HFFc6 (cell line): ENCODE results near the gene PXT1. TPM values are rescaled to one million over a fixed set of nuclear protein-coding genes. Genes with fewer than 3 reads are reported as not detected.

Experiments used
- DNase-seq: peaks from one replicate; pipeline ENCODE4 v3.0.0-alpha.2; 2018
- H3K27ac Mint-ChIP-seq: 2 replicates; pipeline ENCODE4 v1.8.0; 2020; ENCODE audit warnings: mild to moderate bottlenecking, mixed read lengths
- H3K27me3 Mint-ChIP-seq: 2 replicates; pipeline ENCODE4 v1.8.0; 2021; ENCODE audit warnings: mild to moderate bottlenecking, moderate library complexity, mixed read lengths; ENCODE audit not compliant: insufficient read depth
- H3K36me3 Mint-ChIP-seq: 2 replicates; pipeline ENCODE4 v1.8.0; 2021; ENCODE audit warnings: low read depth, mixed read lengths
- H3K4me1 Mint-ChIP-seq: 2 replicates; pipeline ENCODE4 v1.8.0; 2020; ENCODE audit warnings: low read depth, mixed read lengths
- H3K4me3 Mint-ChIP-seq: 2 replicates; pipeline ENCODE4 v1.8.0; 2020; ENCODE audit warnings: mild to moderate bottlenecking, moderate library complexity, mixed read lengths
- H3K9me3 Mint-ChIP-seq: 2 replicates; pipeline ENCODE4 v1.8.0; 2020; ENCODE audit warnings: mild to moderate bottlenecking, mixed read lengths
- CTCF ChIP-seq: fragments of 200-600 bp; sonication (generic); IDR thresholded peaks from 2 replicates; pipeline ENCODE4 v1.5.0; 2021; ENCODE audit warnings: antibody characterized with exemption, mild to moderate bottlenecking
- total RNA-seq, 6 experiments: library from RNA; stranded (reverse); fragmentation: NEBNext Ultra II Directional; extraction: Animal tissue kit (Norgen Biotek cat#: 25700); gene quantifications; 2 replicates in 1 of 6; 3 replicates in 5 of 6; pipeline ENCODE4 v1.2.3, GENCODE V29; 2021

PXT1 gene
- total RNA-seq, 6 experiments from 2014 or later = 0.09 to 0.12 (median 0.09) TPM; not detected in 3

- no peak for DNase-seq
- no peaks in the 10 kb centered on the region; the same call in 1 of the 2 replicates for H3K36me3 Mint-ChIP-seq
- H3K27ac Mint-ChIP-seq = no peak overlapping the region
- H3K4me1 Mint-ChIP-seq = peaks cover 23% of the 10 kb centered on the region
- no peak; the same call in 1 of the 2 replicates for TF ChIP-seq CTCF
- no peak overlapping the region for H3K4me3 Mint-ChIP-seq
- no peaks in the 10 kb centered on the region for H3K9me3 Mint-ChIP-seq
- H3K27me3 Mint-ChIP-seq = peaks cover 23% of the 10 kb centered on the region
Measured at GRCh38 chr6:36373368-36374019, 69.2 kb downstream of the PXT1 start.

GRCh38 chr6:36372088-36372487, 70.6 kb downstream of the PXT1 start:
- Mint-ChIP-seq H3K4me1 (peaks cover 26% of the 10 kb centered on the region), H3K36me3 (no peaks in the 10 kb centered on the region; the same call in 1 of the 2 replicates), H3K9me3 (no peaks in the 10 kb centered on the region), H3K4me3 (no peak overlapping the region), H3K27me3 (peaks cover 21% of the 10 kb centered on the region), H3K27ac (no peak overlapping the region)
- DNase-seq = no peak
- no peak for TF ChIP-seq CTCF

- H3K4me1 Mint-ChIP-seq = peaks cover 26% of the 10 kb centered on the region
- no peaks in the 10 kb centered on the region for H3K9me3 Mint-ChIP-seq
- no peak for DNase-seq
- no peaks in the 10 kb centered on the region; the same call in 1 of the 2 replicates for H3K36me3 Mint-ChIP-seq
- H3K27ac Mint-ChIP-seq = no peak overlapping the region
- H3K4me3 Mint-ChIP-seq = no peak overlapping the region
- TF ChIP-seq CTCF = no peak
- H3K27me3 Mint-ChIP-seq = peaks cover 21% of the 10 kb centered on the region
Measured at GRCh38 chr6:36371211-36371610, 71.4 kb downstream of the PXT1 start.

- peaks cover 26% of the 10 kb centered on the region for H3K4me1 Mint-ChIP-seq
- H3K36me3 Mint-ChIP-seq = no peaks in the 10 kb centered on the region; the same call in 1 of the 2 replicates
- peaks cover 19% of the 10 kb centered on the region for H3K27me3 Mint-ChIP-seq
Measured at GRCh38 chr6:36370638-36371037, 72.0 kb downstream of the PXT1 start.

More at GRCh38 chr6:36370638-36371037, 72.0 kb downstream of the PXT1 start:
- H3K9me3 Mint-ChIP-seq = no peaks in the 10 kb centered on the region
- no peak for TF ChIP-seq CTCF
- no peak overlapping the region for H3K4me3 Mint-ChIP-seq
- no peak overlapping the region for H3K27ac Mint-ChIP-seq
- DNase-seq = no peak
